Osteoblast (primary cell): Measurements from ENCODE around the gene SGCD. TPM values are rescaled to one million over a fixed set of nuclear protein-coding genes. Genes with fewer than 3 reads are reported as not detected.

ENCODE experiments used
- DNase-seq: peaks from one replicate; pipeline ENCODE4 v3.0.0; 2011; ENCODE audit warnings: low spot score, mixed read lengths; ENCODE audit not compliant: insufficient read length; ENCODE audit errors: missing footprints
- H2AFZ ChIP-seq: 2 replicates; pipeline ENCODE4 v1.6.0; 2011; ENCODE audit warnings: mild to moderate bottlenecking, low read length
- H3K27ac ChIP-seq: 2 replicates; pipeline ENCODE4 v1.5.1; 2011; ENCODE audit warnings: mild to moderate bottlenecking, low read depth, low read length, moderate library complexity
- H3K27me3 ChIP-seq: 2 replicates; pipeline ENCODE4 v1.6.0; 2012; ENCODE audit warnings: mild to moderate bottlenecking, control low read depth, inconsistent platforms, low read length, moderate library complexity; ENCODE audit not compliant: insufficient read depth
- H3K36me3 ChIP-seq: 2 replicates; pipeline ENCODE4 v1.5.1; 2011; ENCODE audit warnings: mild to moderate bottlenecking, low read length, control low read depth, moderate library complexity; ENCODE audit not compliant: insufficient read depth
- H3K4me1 ChIP-seq: 2 replicates; pipeline ENCODE4 v1.5.1; 2011; ENCODE audit warnings: mild to moderate bottlenecking, low read length, control low read depth, moderate library complexity; ENCODE audit not compliant: insufficient read depth
- H3K4me2 ChIP-seq: 2 replicates; pipeline ENCODE4 v1.6.0; 2011; ENCODE audit warnings: mild to moderate bottlenecking, low read length; ENCODE audit not compliant: insufficient read depth
- H3K4me3 ChIP-seq: fragments of 200-600 bp; sonication (generic); 3 replicates; pipeline ENCODE4 v1.5.1; 2012; ENCODE audit warnings: mild to moderate bottlenecking, low read length, inconsistent platforms; ENCODE audit not compliant: insufficient read depth
- H3K79me2 ChIP-seq: 2 replicates; pipeline ENCODE4 v1.6.0; 2012; ENCODE audit warnings: mild to moderate bottlenecking, low read length, control low read depth, inconsistent platforms; ENCODE audit not compliant: insufficient read depth
- H3K9me3 ChIP-seq: 2 replicates; pipeline ENCODE4 v1.5.1; 2011; ENCODE audit warnings: low read depth, low read length, control low read depth
- H4K20me1 ChIP-seq: 2 replicates; pipeline ENCODE4 v1.6.0; 2012; ENCODE audit warnings: mild to moderate bottlenecking, low read length, control low read depth; ENCODE audit not compliant: insufficient read depth
- CTCF ChIP-seq: IDR thresholded peaks from 2 replicates; pipeline ENCODE4 v1.5.1; 2011; ENCODE audit warnings: mild to moderate bottlenecking, low read depth, low read length, moderate library complexity; ENCODE audit errors: extremely low read depth
- total RNA-seq: library from RNA; depleted of rRNA; stranded (reverse); fragments of >200 nt; gene quantifications from 2 replicates; pipeline ENCODE4 v1.2.3, GENCODE V29; 2012

Gene SGCD
- total RNA-seq, 1 donor, result 27.1 TPM

DNA sequence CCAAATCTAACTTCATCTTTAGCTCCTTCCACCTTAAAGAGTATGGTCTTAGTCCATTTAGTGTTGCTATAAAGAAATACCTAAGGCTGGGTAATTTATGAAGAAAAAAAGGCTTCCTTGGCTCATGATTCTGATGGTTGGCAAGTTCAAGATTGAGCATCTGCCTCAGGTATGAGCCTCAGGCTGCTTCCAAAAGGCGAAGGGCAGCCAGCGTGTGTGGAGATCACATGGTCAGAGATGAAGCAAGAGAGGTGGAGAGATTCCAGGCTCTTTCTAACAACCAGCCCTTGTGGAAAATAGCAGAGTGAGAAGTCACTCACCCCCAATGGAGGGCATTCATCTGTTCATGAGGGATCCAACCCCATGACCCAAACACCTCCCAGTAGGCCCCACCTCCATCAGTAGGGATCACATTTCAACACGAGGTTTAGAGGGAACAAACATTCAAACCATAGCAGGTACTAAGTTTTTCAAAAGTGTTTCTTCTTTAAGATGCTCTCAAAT lies 225.9 kb downstream of the SGCD start:
- Histone ChIP-seq H3K79me2 (no peaks in the 10 kb centered on the region), H3K4me1 (no peaks in the 10 kb centered on the region), H4K20me1 (no peaks in the 10 kb centered on the region), H3K4me2 (no peak overlapping the region), H3K27ac (no peak overlapping the region), H3K27me3 (no peaks in the 10 kb centered on the region), H3K9me3 (no peaks in the 10 kb centered on the region), H3K4me3 (no peak overlapping the region), H3K36me3 (no peaks in the 10 kb centered on the region), H2AFZ (no peak overlapping the region)
- no peak for DNase-seq
- TF ChIP-seq CTCF, result no peak

DNA sequence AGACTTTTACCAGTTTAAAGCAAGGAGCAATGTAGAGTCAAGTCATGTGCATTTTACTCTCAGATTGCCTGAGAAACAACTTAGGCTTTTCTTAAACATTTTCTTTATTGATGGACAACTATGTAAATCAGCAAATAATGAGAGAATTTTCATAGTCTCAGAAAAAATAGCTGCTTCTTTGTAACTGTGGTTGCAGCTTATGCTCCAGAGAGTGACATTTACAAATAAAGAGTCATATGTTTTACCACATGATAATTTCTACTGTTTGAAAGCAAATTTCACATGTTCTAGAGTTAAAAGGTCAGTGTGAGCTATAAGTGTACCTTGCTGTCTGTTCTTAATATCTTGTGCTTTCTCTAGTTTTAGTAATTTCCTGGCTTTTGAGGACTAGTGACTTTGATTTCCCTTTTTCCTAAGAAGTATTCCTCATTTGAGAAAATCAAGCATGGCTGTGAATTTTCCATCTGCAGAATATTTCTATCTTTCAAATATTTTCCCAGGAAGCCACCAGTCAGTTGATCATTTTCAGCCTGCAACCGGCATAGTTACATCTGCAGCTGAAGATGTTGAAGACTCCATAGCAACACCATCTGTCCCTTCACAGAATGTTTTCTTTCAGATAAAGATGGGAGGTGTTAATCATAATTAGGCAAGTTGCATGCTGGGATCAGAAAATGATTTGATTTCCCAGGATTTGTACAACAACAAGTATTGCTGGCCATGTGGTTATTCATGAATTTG lies 229.9 kb downstream of the SGCD start:
- no peaks in the 10 kb centered on the region for H4K20me1 ChIP-seq
- H3K4me2 ChIP-seq, result no peak overlapping the region
- no peaks in the 10 kb centered on the region for H3K27me3 ChIP-seq
- H3K4me3 ChIP-seq, result no peak overlapping the region
- DNase-seq, result no peak
- TF ChIP-seq CTCF, result no peak
- H3K36me3 ChIP-seq, result no peaks in the 10 kb centered on the region
- no peaks in the 10 kb centered on the region for H3K79me2 ChIP-seq
- no peaks in the 10 kb centered on the region for H3K9me3 ChIP-seq
- no peak overlapping the region for H3K27ac ChIP-seq
- no peaks in the 10 kb centered on the region for H3K4me1 ChIP-seq
- no peak overlapping the region for H2AFZ ChIP-seq

DNA sequence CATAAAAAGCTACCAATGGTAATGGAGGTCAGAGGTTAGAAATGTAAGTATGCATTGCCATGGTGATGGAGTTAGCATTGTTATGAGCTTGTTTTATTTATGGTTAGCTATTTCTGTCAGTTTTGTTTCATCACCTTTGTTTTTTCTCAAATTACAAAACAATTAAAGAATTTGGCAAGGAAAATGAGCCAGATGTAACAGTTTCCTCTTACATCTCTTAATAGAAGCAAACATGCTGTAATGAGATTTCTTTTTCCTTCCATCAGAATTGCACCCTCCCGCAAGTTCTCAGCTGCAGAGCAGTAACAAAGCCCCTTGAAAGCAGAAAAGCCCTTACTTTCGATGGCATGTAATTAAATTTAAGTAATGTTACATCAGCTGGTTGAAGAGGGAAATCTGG lies 233.0 kb downstream of the SGCD start:
- TF ChIP-seq CTCF, result no peak
- Histone ChIP-seq H3K4me3 (no peak overlapping the region), H3K27ac (no peak overlapping the region), H3K9me3 (no peaks in the 10 kb centered on the region), H3K4me1 (no peaks in the 10 kb centered on the region), H3K4me2 (no peak overlapping the region), H4K20me1 (no peaks in the 10 kb centered on the region), H3K36me3 (no peaks in the 10 kb centered on the region), H3K79me2 (no peaks in the 10 kb centered on the region), H2AFZ (no peak overlapping the region), H3K27me3 (no peaks in the 10 kb centered on the region)
- DNase-seq, result no peak

DNA sequence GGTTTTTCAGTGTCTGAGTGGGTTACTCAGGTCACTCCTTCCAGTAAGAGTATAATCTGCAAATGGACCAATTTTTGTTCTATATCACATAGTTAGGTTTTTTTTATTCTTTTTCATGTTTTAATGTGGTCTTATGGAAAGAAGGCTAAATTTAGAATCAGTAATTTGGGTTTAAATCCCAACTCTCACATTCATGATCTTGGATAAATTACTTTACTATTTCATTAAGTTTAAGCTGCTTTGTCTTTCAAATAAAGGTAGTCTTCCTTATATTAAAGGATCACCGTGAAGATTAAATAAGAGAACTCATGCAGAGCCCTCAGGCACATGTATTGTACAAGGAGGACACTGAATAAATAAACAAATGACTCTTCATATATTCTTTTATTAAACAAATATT lies 234.7 kb downstream of the SGCD start:
- H3K27me3 ChIP-seq, result no peaks in the 10 kb centered on the region
- H3K27ac ChIP-seq, result no peak overlapping the region
- H3K79me2 ChIP-seq, result no peaks in the 10 kb centered on the region
- H3K4me1 ChIP-seq, result no peaks in the 10 kb centered on the region
- H3K36me3 ChIP-seq, result no peaks in the 10 kb centered on the region
- no peak overlapping the region for H2AFZ ChIP-seq
- DNase-seq, result no peak
- no peak overlapping the region for H3K4me2 ChIP-seq
- H4K20me1 ChIP-seq, result no peaks in the 10 kb centered on the region
- no peaks in the 10 kb centered on the region for H3K9me3 ChIP-seq
- H3K4me3 ChIP-seq, result no peak overlapping the region
- TF ChIP-seq CTCF, result no peak
